ENCODE measurements around the gene PRKD1. TPM values are rescaled to one million over a fixed set of nuclear protein-coding genes. Genes with fewer than 3 reads are reported as not detected.

PRKD1 gene
- 1 to 10 TPM; 2.1 to 8.8 (median 3.7) TPM for total RNA-seq
- 1 to 10 TPM in 1 of 2 donors, under 1 TPM in 1; 0.99 to 1.8 TPM for polyA plus RNA-seq
- long read RNA-seq, donor 1, partial matches to known transcripts, result 1 of 1 reads
- long read RNA-seq, donor 1, other reads (novel, unspliced or antisense), result 0 of 1 reads
- long read RNA-seq, donor 2, partial matches to known transcripts, result 3 of 3 reads
- long read RNA-seq, donor 2, other reads (novel, unspliced or antisense), result 0 of 3 reads
- long read RNA-seq, donor 3, partial matches to known transcripts, result 1 of 3 reads
- long read RNA-seq, donor 3, other reads (novel, unspliced or antisense), result 2 of 3 reads

DNA sequence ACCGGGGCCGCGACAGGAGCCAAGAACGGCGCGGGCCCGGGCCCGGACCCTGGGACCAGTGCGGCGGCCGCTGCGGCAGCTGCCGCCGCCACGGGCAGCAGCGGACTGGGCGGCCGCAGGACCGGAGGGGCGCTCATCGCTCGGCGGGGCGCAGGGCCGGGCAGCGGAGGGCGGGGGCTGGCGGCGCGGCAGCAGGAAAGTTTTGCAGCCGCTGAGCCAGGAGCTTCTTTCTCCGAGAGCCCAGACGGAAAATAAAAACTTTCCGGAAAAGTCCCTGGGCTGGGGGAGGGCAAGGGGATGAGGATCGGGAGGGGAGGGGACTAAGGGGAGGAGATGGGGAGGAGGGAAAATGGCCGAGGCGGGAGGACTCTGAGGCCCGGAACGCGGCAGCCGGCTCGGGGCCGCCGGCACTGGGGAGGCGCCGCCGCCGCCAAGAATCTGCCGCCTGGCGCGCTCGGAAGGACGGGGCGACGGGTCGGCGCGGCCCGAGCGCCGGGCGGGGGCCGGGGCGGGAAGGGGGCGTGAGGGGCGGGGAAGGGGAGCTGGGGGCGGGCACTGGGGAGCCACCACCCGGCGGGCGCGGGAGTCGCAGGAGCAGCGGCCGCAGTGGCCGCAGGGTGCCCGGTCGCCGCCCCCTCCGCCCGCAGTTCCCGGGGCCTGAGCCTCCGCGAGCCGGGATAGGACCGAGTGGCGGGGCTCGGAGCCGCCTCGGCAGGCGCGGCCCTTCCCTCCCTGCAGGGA lies at the start of gene PRKD1:
PRKD1 (minus strand) TSS at position 472 of the 741 bp plus-strand sequence.
- 0 to 1% (median 1%) methylated on average over 21 to 91 of the region's 91 CpGs for WGBS, 4 donors
- TF ChIP-seq, protein P1, sequence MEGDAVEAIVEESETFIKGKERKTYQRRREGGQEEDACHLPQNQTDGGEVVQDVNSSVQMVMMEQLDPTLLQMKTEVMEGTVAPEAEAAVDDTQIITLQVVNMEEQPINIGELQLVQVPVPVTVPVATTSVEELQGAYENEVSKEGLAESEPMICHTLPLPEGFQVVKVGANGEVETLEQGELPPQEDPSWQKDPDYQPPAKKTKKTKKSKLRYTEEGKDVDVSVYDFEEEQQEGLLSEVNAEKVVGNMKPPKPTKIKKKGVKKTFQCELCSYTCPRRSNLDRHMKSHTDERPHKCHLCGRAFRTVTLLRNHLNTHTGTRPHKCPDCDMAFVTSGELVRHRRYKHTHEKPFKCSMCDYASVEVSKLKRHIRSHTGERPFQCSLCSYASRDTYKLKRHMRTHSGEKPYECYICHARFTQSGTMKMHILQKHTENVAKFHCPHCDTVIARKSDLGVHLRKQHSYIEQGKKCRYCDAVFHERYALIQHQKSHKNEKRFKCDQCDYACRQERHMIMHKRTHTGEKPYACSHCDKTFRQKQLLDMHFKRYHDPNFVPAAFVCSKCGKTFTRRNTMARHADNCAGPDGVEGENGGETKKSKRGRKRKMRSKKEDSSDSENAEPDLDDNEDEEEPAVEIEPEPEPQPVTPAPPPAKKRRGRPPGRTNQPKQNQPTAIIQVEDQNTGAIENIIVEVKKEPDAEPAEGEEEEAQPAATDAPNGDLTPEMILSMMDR (IDR thresholded peaks at IDR 0.05), result peak in 11 of 12 donors; percentile 8 to 56 (median 43)
- no peak for TF ChIP-seq POLR2A (IDR thresholded peaks at IDR 0.05)
- H3K9me3 ChIP-seq, result no peaks in the 10 kb centered on the region
- peaks cover 0 to 25% (median 13%) of the 10 kb centered on the region in 12 donors for H3K4me1 ChIP-seq
- H3K36me3 ChIP-seq, result no peaks in the 10 kb centered on the region
- ATAC-seq, result peak; percentile 58 to 91 (median 86)
- peak within 1 kb of the TSS; percentile 52 to 89 (median 80) for H3K27ac ChIP-seq
- peak within 1 kb of the TSS; percentile 65 to 93 (median 84) for H3K4me3 ChIP-seq
- peak; percentile 71 to 82 (median 72) for DNase-seq
- intact Hi-C loops (cut with DNase I), result loop anchor here in 7 of 10 donors (5.0 to 10.0 kb wide), 7 partner anchors 113 to 375 kb away; no protein-coding TSS in a partner anchor
- peaks cover 0 to 20% (median 0%) of the 10 kb centered on the region in 9 donors for H3K27me3 ChIP-seq

DNA sequence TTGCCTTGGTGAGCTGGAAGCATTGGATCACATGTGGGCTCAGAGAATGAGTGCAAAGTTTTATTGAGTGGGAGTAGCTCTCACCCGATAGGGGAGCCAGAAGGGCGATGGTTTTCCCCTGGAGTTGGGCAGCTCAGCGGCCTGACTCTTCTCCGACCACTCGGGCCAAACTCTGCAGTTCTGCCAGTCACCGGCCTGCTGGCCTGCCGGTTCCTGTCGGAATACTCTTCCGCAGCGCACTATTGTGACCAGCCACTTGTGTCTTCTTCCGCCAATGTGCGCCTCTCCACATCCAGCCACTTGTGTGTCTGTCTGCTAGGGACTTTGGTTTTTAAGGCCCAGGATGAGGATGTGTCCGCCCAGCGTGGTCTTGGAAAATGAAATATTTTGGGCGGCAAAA lies 43.5 kb upstream of the PRKD1 start:
- no peak for TF ChIP-seq POLR2A (IDR thresholded peaks at IDR 0.05)
- TF ChIP-seq, protein P1 (IDR thresholded peaks at IDR 0.05), result no peak
- 94 to 98% (median 95%) methylated on average over 15 of the region's 15 CpGs for WGBS, 4 donors
- DNase-seq, result no peak

DNA sequence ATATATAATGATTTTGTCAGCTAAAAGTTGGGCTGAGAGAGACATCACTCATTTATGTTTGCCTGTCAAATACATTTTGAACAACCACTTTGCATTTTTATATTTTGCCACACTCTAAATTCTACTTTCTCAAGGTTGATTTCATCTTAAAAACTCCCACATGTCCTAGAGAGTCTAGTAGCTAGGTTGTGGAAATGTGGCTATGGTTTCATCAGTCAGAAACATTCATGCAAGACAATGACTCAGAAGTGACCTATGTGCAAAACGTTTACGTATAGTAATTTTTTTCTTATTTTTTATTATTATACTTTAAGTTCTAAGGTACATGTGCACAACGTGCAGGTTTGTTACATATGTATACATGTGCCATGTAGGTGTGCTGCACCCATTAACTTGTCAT lies 27.4 kb upstream of the PRKD1 start:
- H3K4me3 ChIP-seq, result no peak overlapping the region
- H3K27ac ChIP-seq, result no peak overlapping the region
- TF ChIP-seq POLR2A (IDR thresholded peaks at IDR 0.05), result no peak
- TF ChIP-seq, protein P1 (IDR thresholded peaks at IDR 0.05), result no peak
- no peaks in the 10 kb centered on the region for H3K36me3 ChIP-seq
- DNase-seq (no peak), ATAC-seq (no peak)
- H3K4me1 ChIP-seq, result no peaks in the 10 kb centered on the region
- peaks cover 0 to 10% (median 0%) of the 10 kb centered on the region in 12 donors for H3K9me3 ChIP-seq
- WGBS, 4 donors, result 83 to 92% (median 91%) methylated on average over 3 of the region's 3 CpGs
- H3K27me3 ChIP-seq, result no peaks in the 10 kb centered on the region
- intact Hi-C loops (cut with DNase I), result loop anchor here in 1 of 10 donors (10.0 kb wide), 1 partner anchor 450 kb away; no protein-coding TSS in a partner anchor

More for the DNA sequence above, 43.5 kb upstream of the PRKD1 start:
- H3K27ac ChIP-seq, result no peak overlapping the region
- no peaks in the 10 kb centered on the region for H3K4me1 ChIP-seq
- intact Hi-C loops (cut with DNase I), result no loop called here
- no peak overlapping the region for H3K4me3 ChIP-seq
- no peak for ATAC-seq
- H3K27me3 ChIP-seq, result no peaks in the 10 kb centered on the region
- H3K9me3 ChIP-seq, result no peaks in the 10 kb centered on the region
- no peaks in the 10 kb centered on the region for H3K36me3 ChIP-seq

DNA sequence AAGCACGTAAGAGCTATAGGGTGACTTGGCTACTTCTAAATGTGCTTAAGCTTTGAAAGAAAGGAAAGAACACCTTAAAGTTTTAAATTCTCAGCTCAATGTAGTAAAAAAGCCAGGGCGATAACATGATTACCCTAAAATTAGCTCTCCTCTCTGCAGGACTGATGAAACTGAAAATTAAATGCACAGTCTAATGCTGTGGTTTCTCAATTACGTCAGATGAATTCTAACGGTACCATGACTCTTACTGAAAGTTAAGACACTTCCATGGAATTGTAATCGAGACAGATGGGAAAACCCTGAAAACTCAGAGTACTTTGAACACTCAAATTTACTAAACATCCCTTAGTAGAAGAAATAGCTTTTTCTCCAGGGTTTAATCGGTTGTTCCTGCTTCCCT lies 25.9 kb upstream of the PRKD1 start:
- no peak for ATAC-seq
- no peak for DNase-seq
- TF ChIP-seq, protein P1 (IDR thresholded peaks at IDR 0.05), result no peak
- no peak for TF ChIP-seq POLR2A (IDR thresholded peaks at IDR 0.05)
- intact Hi-C loops (cut with DNase I), result loop anchor here in 1 of 10 donors (10.0 kb wide), 1 partner anchor 451 kb away; no protein-coding TSS in a partner anchor
- no peaks in the 10 kb centered on the region for H3K27me3 ChIP-seq
- H3K4me1 ChIP-seq, result no peaks in the 10 kb centered on the region
- no peak overlapping the region for H3K27ac ChIP-seq
- no peaks in the 10 kb centered on the region for H3K36me3 ChIP-seq
- 81 to 84% (median 82%) methylated on average over 6 of the region's 6 CpGs for WGBS, 4 donors
- no peak overlapping the region for H3K4me3 ChIP-seq
- peaks cover 0 to 10% (median 0%) of the 10 kb centered on the region in 12 donors for H3K9me3 ChIP-seq
